ENCODE results near the gene PPP1R3C.

DNA sequence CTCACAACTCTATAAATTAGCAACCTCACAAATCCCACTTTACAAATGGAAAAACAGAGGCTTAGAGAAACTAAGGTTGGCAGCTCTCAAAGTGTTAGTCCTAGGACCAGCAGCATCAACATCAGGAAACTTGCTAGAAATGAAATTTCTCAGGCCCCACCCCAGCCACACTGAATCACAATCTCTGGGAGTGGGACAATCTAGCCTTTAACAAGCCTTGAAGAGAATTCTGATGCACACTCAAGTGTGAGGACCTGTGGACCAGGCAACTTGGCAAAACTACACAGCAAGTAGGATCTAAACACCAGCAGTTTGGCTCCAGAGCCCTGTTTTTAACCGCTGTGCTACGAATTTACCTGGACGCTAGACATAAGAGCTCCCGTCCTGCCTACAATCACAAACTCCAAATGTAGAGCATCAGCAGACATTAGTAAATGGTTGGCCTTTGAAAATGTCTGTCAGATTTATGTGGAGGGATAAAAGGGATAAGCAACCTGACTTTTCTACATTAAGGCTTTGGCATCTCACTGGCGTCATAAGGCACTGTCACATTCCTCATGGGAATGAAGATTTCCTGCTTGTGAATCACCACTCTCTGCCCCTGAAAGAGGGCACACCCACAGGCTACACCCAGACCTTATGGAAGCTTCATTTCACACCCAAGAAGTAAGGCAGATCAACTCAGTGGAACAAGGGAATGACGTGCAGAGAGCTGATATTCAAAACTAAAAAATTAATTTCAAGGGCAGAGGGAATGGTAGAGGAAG is 34.5 kb downstream of the PPP1R3C start:
- TF ChIP-seq CTCF (IDR thresholded peaks at IDR 0.05) (no peak), POLR2A (IDR thresholded peaks at IDR 0.05) (no peak), EP300 (IDR thresholded peaks at IDR 0.05) (no peak)
